ENCODE results near the gene PDGFD.

GRCh38 chr11:103940551-103940950, 223.4 kb downstream of the PDGFD start:
- TF ChIP-seq CTCF (IDR thresholded peaks at IDR 0.05): no peak
- no peak for TF ChIP-seq EP300 (IDR thresholded peaks at IDR 0.05)

Data from tibial nerve (tissue), 4 donors.